ENCODE results near the gene RPS18. TPM values are rescaled to one million over a fixed set of nuclear protein-coding genes. Genes with fewer than 3 reads are reported as not detected.

Gene RPS18
- total RNA-seq, 1 experiment from 2014 or later: 7,996 TPM

DNA sequence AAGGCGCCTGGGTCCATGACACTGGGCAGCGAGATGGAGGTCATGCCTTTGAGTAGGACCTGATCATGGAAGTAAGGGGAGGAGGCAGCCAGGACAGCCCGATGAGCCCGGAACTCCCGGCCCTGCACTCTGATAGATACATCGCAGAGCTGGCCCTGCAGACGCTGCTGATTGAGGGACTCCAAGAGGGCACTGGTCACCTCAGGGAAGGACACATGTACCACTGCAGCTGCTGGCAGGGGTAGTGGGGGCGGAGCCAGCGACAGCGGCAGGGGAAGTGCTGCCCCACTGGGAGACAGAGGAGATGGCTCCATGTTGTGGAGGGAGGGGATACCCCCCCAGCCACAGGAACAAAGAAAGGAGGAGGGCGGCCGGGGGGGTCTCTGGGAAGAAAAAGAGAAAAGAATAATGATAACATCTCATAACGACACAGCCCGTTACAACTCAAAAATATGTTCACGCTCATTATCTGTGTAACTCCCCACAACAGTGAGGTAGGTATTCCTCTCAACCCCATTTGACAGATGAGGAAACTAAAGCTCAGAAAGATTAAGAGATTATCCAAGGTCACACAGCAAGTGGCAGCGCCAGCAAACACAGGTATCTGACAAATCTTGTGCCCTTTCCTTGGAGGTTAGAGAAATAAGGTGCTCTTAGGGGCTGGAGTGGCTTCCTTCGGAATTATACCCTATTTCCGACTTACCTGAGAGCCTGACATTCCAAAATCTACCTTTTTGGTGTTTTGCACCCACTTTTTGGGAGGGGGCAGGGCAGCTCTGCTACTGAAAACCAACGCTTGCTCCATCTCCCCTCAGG is 44.9 kb downstream of the RPS18 start:
- H3K4me2 ChIP-seq (ENCODE audit: low read depth, low read length, poor library complexity, severe bottlenecking): peak overlapping the region; percentile 57
- peaks cover 26% of the 10 kb centered on the region for H4K20me1 ChIP-seq (ENCODE audit: insufficient read depth, low read depth, low read length)
- no peak overlapping the region for H3K27ac ChIP-seq (ENCODE audit: low read length)
- peak overlapping the region; percentile 24; the same call in 1 of the 2 replicates for H3K9ac ChIP-seq (ENCODE audit: low read length)
- H3K4me1 ChIP-seq (ENCODE audit: low read length): peaks cover 67% of the 10 kb centered on the region
- no peaks in the 10 kb centered on the region for H3K9me3 ChIP-seq (ENCODE audit: low read length)
- peaks cover 41% of the 10 kb centered on the region for H3K79me2 ChIP-seq (ENCODE audit: low read length)
- H3K27me3 ChIP-seq (ENCODE audit: low read length): no peaks in the 10 kb centered on the region
- no peaks in the 10 kb centered on the region for H3K9me2 ChIP-seq (replicated peaks; ENCODE audit: insufficient read depth, low read length)
- H3K4me3 ChIP-seq (ENCODE audit: low read length): peak overlapping the region; percentile 61
- DNase-seq: peak; percentile 56
- H3K36me3 ChIP-seq (ENCODE audit: insufficient read depth, low read length): peaks cover 26% of the 10 kb centered on the region
- H2AFZ ChIP-seq (ENCODE audit: low read length): no peak overlapping the region

DNA sequence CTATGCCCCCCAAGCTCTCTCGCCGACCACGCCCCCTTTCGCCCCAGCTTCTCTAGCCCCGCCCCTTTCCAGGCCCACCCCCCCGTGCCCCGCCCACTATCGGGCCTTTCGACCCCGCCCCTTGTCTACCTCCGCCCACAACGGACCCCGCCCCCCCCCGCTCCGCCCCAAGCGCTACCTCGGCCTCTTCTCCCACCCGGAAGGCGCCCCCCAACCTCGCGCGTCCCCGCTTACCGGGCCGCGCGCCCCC is 45.5 kb downstream of the RPS18 start:
- H3K4me1 ChIP-seq (ENCODE audit: low read length): peaks cover 64% of the 10 kb centered on the region
- no peaks in the 10 kb centered on the region for H3K9me2 ChIP-seq (replicated peaks; ENCODE audit: insufficient read depth, low read length)
- peaks cover 26% of the 10 kb centered on the region for H3K36me3 ChIP-seq (ENCODE audit: insufficient read depth, low read length)
- H3K27me3 ChIP-seq (ENCODE audit: low read length): no peaks in the 10 kb centered on the region
- no peaks in the 10 kb centered on the region for H3K9me3 ChIP-seq (ENCODE audit: low read length)
- H3K4me2 ChIP-seq (ENCODE audit: low read depth, low read length, poor library complexity, severe bottlenecking): peak overlapping the region; percentile 57
- peaks cover 41% of the 10 kb centered on the region for H3K79me2 ChIP-seq (ENCODE audit: low read length)
- H3K27ac ChIP-seq (ENCODE audit: low read length): no peak overlapping the region
- peak overlapping the region; percentile 64 for H3K9ac ChIP-seq (ENCODE audit: low read length)
- H2AFZ ChIP-seq (ENCODE audit: low read length): no peak overlapping the region
- no peak for DNase-seq
- peaks cover 23% of the 10 kb centered on the region for H4K20me1 ChIP-seq (ENCODE audit: insufficient read depth, low read depth, low read length)
- H3K4me3 ChIP-seq (ENCODE audit: low read length): peak overlapping the region; percentile 64; the same call in 1 of the 2 replicates

DNA sequence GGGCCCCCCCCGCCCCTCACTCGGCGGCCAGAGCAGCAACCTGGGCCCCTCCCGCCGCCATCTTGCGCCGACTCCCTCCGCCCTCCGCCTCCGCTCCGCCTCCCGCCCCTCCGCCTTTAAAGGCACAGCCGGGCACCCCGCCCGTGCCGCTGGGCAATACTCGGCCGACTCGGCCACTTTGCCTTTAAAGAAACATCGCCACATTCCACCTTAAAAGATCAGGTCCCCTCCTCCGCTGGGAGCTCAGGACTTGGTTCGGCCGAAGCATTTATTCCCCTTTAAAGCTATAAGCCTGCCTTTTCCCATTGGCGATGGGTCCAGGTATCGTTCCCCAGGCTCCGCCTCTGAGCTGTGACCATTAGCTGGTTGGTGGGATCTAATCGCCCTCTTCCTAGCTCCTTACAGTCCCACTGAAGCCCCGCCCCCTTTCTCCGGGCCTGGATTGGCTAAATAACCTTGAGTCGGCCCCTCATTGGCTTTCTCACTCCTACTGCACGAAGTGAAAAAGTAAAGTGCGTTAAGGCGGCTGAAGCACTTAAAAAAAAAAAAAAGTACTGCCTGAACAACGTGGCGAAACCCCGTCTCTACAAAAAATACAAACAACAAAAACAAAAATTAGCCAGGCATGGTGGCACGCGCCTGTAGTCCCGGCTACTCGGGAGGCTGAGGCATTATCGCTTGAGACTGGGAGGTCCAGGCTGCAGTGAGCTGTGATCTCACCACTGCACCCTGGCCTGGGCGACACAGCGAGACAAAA is 46.0 kb downstream of the RPS18 start, which contains the start of gene ZBTB22:
TSS of gene ZBTB22 (minus strand) at position 76 of the 757 bp plus-strand sequence. CDS start 828 bp downstream, outside the sequence.
- no peaks in the 10 kb centered on the region for H3K27me3 ChIP-seq (ENCODE audit: low read length)
- H4K20me1 ChIP-seq (ENCODE audit: insufficient read depth, low read depth, low read length): peaks cover 20% of the 10 kb centered on the region
- H3K9me3 ChIP-seq (ENCODE audit: low read length): no peaks in the 10 kb centered on the region
- no peaks in the 10 kb centered on the region for H3K9me2 ChIP-seq (replicated peaks; ENCODE audit: insufficient read depth, low read length)
- peak within 1 kb of the TSS; percentile 64 for H3K4me3 ChIP-seq (ENCODE audit: low read length)
- H3K4me2 ChIP-seq (ENCODE audit: low read depth, low read length, poor library complexity, severe bottlenecking): peak within 1 kb of the TSS; percentile 65
- peaks cover 61% of the 10 kb centered on the region for H3K4me1 ChIP-seq (ENCODE audit: low read length)
- peaks cover 41% of the 10 kb centered on the region for H3K79me2 ChIP-seq (ENCODE audit: low read length)
- no peak within 1 kb of the TSS; the same call in 1 of the 2 replicates for H2AFZ ChIP-seq (ENCODE audit: low read length)
- peak; percentile 99 for DNase-seq
- H3K27ac ChIP-seq (ENCODE audit: low read length): peak within 1 kb of the TSS; percentile 68
- peaks cover 26% of the 10 kb centered on the region for H3K36me3 ChIP-seq (ENCODE audit: insufficient read depth, low read length)
- peak within 1 kb of the TSS; percentile 64 for H3K9ac ChIP-seq (ENCODE audit: low read length)

DNA sequence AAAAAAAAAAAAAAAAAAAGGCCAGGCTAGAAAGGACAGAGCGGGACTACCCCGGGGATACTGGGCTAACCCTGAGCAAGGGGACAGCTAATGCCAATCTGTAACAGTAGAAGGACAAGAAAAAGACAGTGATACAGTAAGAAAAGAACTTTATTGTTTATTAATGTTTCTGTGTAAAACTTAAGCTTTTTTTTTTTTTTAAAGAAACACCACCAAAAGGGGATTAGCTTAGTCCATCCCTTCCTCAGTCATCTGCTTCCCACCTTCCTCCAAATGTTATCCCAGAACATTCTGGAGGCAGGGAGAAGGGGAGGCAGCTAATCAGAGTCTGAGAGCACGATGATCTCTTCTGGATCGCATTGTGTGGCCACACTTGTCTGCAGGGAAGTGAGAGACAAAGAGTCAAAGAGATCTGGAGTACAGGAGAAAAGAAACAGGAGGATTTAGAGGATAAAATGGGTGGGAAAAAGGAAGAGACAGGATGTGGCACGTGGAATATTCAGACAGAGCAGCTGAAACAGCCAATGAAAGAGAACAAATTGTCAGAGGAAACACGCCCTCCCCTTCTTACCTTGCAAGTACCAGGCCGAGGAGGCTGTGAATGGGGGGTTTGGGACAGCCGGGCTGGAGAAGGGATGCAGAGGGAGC is 46.7 kb downstream of the RPS18 start:
- Histone ChIP-seq H3K4me1 (ENCODE audit: low read length) (peaks cover 63% of the 10 kb centered on the region), H3K9me2 (replicated peaks; ENCODE audit: insufficient read depth, low read length) (no peaks in the 10 kb centered on the region), H3K9me3 (ENCODE audit: low read length) (no peaks in the 10 kb centered on the region), H4K20me1 (ENCODE audit: insufficient read depth, low read depth, low read length) (peaks cover 20% of the 10 kb centered on the region), H3K79me2 (ENCODE audit: low read length) (peaks cover 34% of the 10 kb centered on the region), H3K27ac (ENCODE audit: low read length) (peak overlapping the region; percentile 68), H3K36me3 (ENCODE audit: insufficient read depth, low read length) (peaks cover 26% of the 10 kb centered on the region), H3K9ac (ENCODE audit: low read length) (peak overlapping the region; percentile 40), H3K4me2 (ENCODE audit: low read depth, low read length, poor library complexity, severe bottlenecking) (peak overlapping the region; percentile 65), H3K4me3 (ENCODE audit: low read length) (peak overlapping the region; percentile 64), H3K27me3 (ENCODE audit: low read length) (no peaks in the 10 kb centered on the region), H2AFZ (ENCODE audit: low read length) (no peak overlapping the region)
- no peak for DNase-seq

DNA sequence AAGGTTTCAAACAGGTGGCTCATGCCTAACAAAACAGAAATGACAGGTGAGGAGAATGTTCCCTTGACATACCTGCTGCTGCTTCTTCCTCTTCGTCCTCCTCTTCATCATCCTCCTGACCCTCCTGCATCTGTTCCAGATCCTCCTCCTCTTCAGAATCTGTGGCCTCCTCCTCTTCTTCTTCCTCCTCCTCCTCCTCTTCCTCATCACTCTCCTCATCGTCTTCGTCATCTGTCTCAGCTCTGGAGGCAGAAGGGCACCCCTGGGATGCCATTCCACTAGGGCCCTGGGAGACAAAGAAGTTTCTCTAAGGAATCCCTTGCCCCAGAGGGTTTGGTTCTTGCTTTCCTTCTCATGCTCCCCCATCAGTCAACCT is 48.1 kb downstream of the RPS18 start:
- H3K4me3 ChIP-seq (ENCODE audit: low read length): no peak overlapping the region
- H4K20me1 ChIP-seq (ENCODE audit: insufficient read depth, low read depth, low read length): peaks cover 20% of the 10 kb centered on the region
- no peaks in the 10 kb centered on the region for H3K9me2 ChIP-seq (replicated peaks; ENCODE audit: insufficient read depth, low read length)
- no peak overlapping the region for H2AFZ ChIP-seq (ENCODE audit: low read length)
- no peak for DNase-seq
- H3K36me3 ChIP-seq (ENCODE audit: insufficient read depth, low read length): peaks cover 26% of the 10 kb centered on the region
- no peaks in the 10 kb centered on the region for H3K9me3 ChIP-seq (ENCODE audit: low read length)
- H3K9ac ChIP-seq (ENCODE audit: low read length): peak overlapping the region; percentile 40
- H3K27ac ChIP-seq (ENCODE audit: low read length): no peak overlapping the region; the same call in 1 of the 2 replicates
- H3K79me2 ChIP-seq (ENCODE audit: low read length): peaks cover 29% of the 10 kb centered on the region
- no peaks in the 10 kb centered on the region for H3K27me3 ChIP-seq (ENCODE audit: low read length)
- H3K4me1 ChIP-seq (ENCODE audit: low read length): peaks cover 67% of the 10 kb centered on the region
- peak overlapping the region; percentile 65 for H3K4me2 ChIP-seq (ENCODE audit: low read depth, low read length, poor library complexity, severe bottlenecking)

DNA sequence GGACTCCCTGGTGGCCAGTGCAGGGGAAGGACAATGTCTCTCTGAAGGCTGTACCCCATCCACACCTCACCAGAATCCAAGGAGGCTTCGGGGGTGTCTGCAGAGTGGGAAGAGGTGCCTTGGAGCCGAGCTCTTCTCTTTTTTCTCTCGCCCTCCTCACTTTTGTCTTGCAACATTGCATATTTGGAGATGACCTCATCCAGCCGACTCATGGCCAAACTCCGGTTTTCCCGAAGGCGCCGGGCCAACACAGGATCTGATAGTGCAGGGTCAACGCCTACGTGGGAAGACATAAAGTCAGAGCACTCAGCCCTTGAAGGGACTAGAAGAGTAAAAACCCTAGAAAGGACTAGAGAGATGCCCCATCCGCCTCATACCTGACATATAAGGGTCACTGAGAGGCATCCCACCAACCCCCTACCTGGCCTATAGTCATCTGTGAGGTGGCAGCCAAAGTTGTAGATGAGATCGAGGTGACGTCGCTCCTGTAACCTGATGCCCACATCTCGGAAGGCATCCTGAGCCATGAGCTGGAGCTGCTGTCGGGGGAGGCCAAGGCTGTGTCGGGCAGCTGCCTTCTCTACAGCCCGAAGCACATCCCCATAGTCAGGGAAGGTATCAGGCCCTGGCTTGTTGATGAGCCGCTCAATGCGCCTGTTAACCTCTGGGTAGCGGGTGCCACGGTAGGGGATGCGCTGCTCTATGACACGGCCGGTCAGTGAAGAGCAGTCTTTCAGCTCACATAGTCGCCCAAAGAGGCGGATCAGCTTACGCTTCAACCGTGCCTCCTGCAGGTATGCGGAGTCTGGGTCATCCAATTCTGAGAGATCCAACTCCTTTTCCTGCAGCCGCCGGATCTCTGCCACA is 48.7 kb downstream of the RPS18 start:
- H4K20me1 ChIP-seq (ENCODE audit: insufficient read depth, low read depth, low read length): peaks cover 20% of the 10 kb centered on the region
- H3K4me2 ChIP-seq (ENCODE audit: low read depth, low read length, poor library complexity, severe bottlenecking): peak overlapping the region; percentile 92
- no peak overlapping the region; the same call in 1 of the 2 replicates for H3K4me3 ChIP-seq (ENCODE audit: low read length)
- no peak overlapping the region; the same call in 1 of the 2 replicates for H3K27ac ChIP-seq (ENCODE audit: low read length)
- H3K4me1 ChIP-seq (ENCODE audit: low read length): peaks cover 61% of the 10 kb centered on the region
- no peak overlapping the region for H2AFZ ChIP-seq (ENCODE audit: low read length)
- H3K27me3 ChIP-seq (ENCODE audit: low read length): no peaks in the 10 kb centered on the region
- H3K79me2 ChIP-seq (ENCODE audit: low read length): peaks cover 29% of the 10 kb centered on the region
- H3K36me3 ChIP-seq (ENCODE audit: insufficient read depth, low read length): peaks cover 26% of the 10 kb centered on the region
- no peaks in the 10 kb centered on the region for H3K9me3 ChIP-seq (ENCODE audit: low read length)
- no peak for DNase-seq
- peak overlapping the region; percentile 97 for H3K9ac ChIP-seq (ENCODE audit: low read length)
- no peaks in the 10 kb centered on the region for H3K9me2 ChIP-seq (replicated peaks; ENCODE audit: insufficient read depth, low read length)

DNA sequence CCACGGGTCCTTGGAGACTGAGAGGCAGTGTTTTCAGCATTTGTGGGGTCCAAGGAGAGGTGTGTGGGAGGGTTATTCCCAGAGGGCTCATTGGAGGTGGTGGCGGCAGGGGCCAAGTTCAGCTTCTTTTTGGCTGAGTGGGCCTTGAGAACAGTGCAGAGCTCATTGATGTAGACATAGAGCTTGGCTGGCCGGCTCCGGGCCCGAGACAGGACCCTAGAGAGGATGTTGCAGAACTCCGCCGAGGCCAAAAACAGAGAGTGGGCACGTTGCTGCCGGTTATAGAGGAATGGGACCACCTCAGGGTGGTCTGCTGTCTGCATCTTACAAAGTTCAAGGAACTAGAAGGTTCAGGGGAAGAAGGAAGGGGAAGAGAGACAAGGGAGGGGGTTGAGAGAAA is 49.4 kb downstream of the RPS18 start:
- DNase-seq: no peak
- Histone ChIP-seq H3K9me2 (replicated peaks; ENCODE audit: insufficient read depth, low read length) (no peaks in the 10 kb centered on the region), H3K9ac (ENCODE audit: low read length) (peak overlapping the region; percentile 97), H3K4me2 (ENCODE audit: low read depth, low read length, poor library complexity, severe bottlenecking) (peak overlapping the region; percentile 92), H3K4me3 (ENCODE audit: low read length) (peak overlapping the region; percentile 97), H3K27ac (ENCODE audit: low read length) (peak overlapping the region; percentile 92), H4K20me1 (ENCODE audit: insufficient read depth, low read depth, low read length) (peaks cover 20% of the 10 kb centered on the region), H3K4me1 (ENCODE audit: low read length) (peaks cover 57% of the 10 kb centered on the region), H3K27me3 (ENCODE audit: low read length) (no peaks in the 10 kb centered on the region), H3K36me3 (ENCODE audit: insufficient read depth, low read length) (peaks cover 26% of the 10 kb centered on the region), H3K79me2 (ENCODE audit: low read length) (peaks cover 29% of the 10 kb centered on the region), H3K9me3 (ENCODE audit: low read length) (no peaks in the 10 kb centered on the region), H2AFZ (ENCODE audit: low read length) (no peak overlapping the region)

Measured in Karpas-422 (cell line).